GM18868 (cell line): ENCODE data around the gene TCAIM.
"Not testable (repeated sequence)": the region's sequence is repeated elsewhere in the genome, so short reads cannot be mapped to it uniquely, and the experiment has no call there.

Source experiments
- ATAC-seq: cut with Tn5 transposase; IDR thresholded peaks from one replicate; pipeline ENCODE4 v1.9.1; 2021; ENCODE audit warnings: mild to moderate bottlenecking, moderate library complexity; ENCODE audit not compliant: unreplicated experiment

TCAIM gene

GRCh38 chr3:44412365-44412764 lies 73.8 kb downstream of the TCAIM start:
- ATAC-seq: no peak

GRCh38 chr3:44414517-44415090 lies 76.0 kb downstream of the TCAIM start:
- ATAC-seq: no peak

- ATAC-seq: no peak
Observed at GRCh38 chr3:44415421-44415820, 76.9 kb downstream of the TCAIM start.

GRCh38 chr3:44416031-44417030 lies 77.8 kb downstream of the TCAIM start:
- no peak for ATAC-seq

- ATAC-seq: not testable (repeated sequence)
Observed at GRCh38 chr3:44418118-44418517, 79.6 kb downstream of the TCAIM start.

- ATAC-seq: no peak
Observed at GRCh38 chr3:44418549-44418948, 80.0 kb downstream of the TCAIM start.

- ATAC-seq: no peak
Observed at GRCh38 chr3:44419116-44419922, 80.8 kb downstream of the TCAIM start.

GRCh38 chr3:44419923-44420650 lies 81.5 kb downstream of the TCAIM start:
- ATAC-seq: no peak

GRCh38 chr3:44420676-44421075 lies 82.1 kb downstream of the TCAIM start:
- no peak for ATAC-seq

GRCh38 chr3:44421280-44421679 lies 82.7 kb downstream of the TCAIM start:
- ATAC-seq: no peak

GRCh38 chr3:44424758-44425157 lies 86.2 kb downstream of the TCAIM start:
- ATAC-seq: peak; percentile 65

- no peak for ATAC-seq
Observed at GRCh38 chr3:44427683-44428082, 89.1 kb downstream of the TCAIM start.

- no peak for ATAC-seq
Observed at GRCh38 chr3:44428910-44429309, 90.3 kb downstream of the TCAIM start.

GRCh38 chr3:44429459-44429858 lies 90.9 kb downstream of the TCAIM start:
- ATAC-seq: no peak

- no peak for ATAC-seq
Observed at GRCh38 chr3:44430466-44430865, 91.9 kb downstream of the TCAIM start.

GRCh38 chr3:44434834-44435510 lies 96.4 kb downstream of the TCAIM start:
- no peak for ATAC-seq

- no peak for ATAC-seq
Observed at GRCh38 chr3:44436181-44436580, 97.6 kb downstream of the TCAIM start.

- ATAC-seq: no peak
Observed at GRCh38 chr3:44437800-44438199, 99.2 kb downstream of the TCAIM start.

- ATAC-seq: peak; percentile 97
Observed at GRCh38 chr3:44439499-44440295, 101.1 kb downstream of the TCAIM start.
